ENCODE measurements around the gene PRKG1.

GRCh38 chr10:51430506-51430905, 356.2 kb downstream of the PRKG1 start:
- no peak for TF ChIP-seq CTCF (IDR thresholded peaks at IDR 0.05)
- TF ChIP-seq ZFX (IDR thresholded peaks at IDR 0.05; ENCODE audit: borderline replicate concordance), result no peak
